SK-N-SH (cell line): ENCODE data around the gene GMCL1. TPM values are rescaled to one million over a fixed set of nuclear protein-coding genes. Genes with fewer than 3 reads are reported as not detected.
"Not testable (repeated sequence)": the region's sequence is repeated elsewhere in the genome, so short reads cannot be mapped to it uniquely, and the experiment has no call there.

ENCODE experiments used
- CTCF ChIA-PET: fragments of 300-600, 350-600 bp; formaldehyde crosslinking; extraction: SDS; loops from one replicate; lab custom pipeline; 2021; lab: Yijun Ruan, JAX
- POLR2A ChIA-PET: fragments of 350-600 bp; sonication (Branson Sonifier 250); formaldehyde crosslinking; extraction: SDS; loops from one replicate; lab custom pipeline; 2020; ENCODE audit warnings: antibody characterized with exemption, inconsistent platforms; lab: Yijun Ruan, JAX
- DNase-seq: peaks from one replicate; pipeline ENCODE4 v3.0.0; 2012
- H2AFZ ChIP-seq: fragments of 200-600 bp; sonication (generic); 2 replicates; pipeline ENCODE4 v1.8.1; 2016; ENCODE audit warnings: antibody characterized with exemption, mild to moderate bottlenecking, low read depth
- H3F3A ChIP-seq: fragments of 200-600 bp; sonication (generic); replicated peaks from 2 replicates; pipeline ENCODE3; 2016; ENCODE audit warnings: antibody characterized with exemption, mild to moderate bottlenecking; ENCODE audit not compliant: insufficient read depth
- H3K27ac ChIP-seq, 2 experiments: fragments of 200-500 bp in 1 of 2; fragments of 200-600 bp in 1 of 2; sonication (Bioruptor generic) in 1 of 2; sonication (generic), shearing (Covaris generic) in 1 of 2; 2 replicates each; pipeline versions ENCODE4 v1.5.1 to v1.6.1; 2014 to 2016; ENCODE audit warnings: low read depth in 2 of 2, inconsistent platforms in 1 of 2, low read length in 1 of 2, mild to moderate bottlenecking in 1 of 2, mixed read lengths in 1 of 2
- H3K27me3 ChIP-seq: fragments of 200-600 bp; sonication (generic), shearing (Covaris generic); 2 replicates; pipeline ENCODE4 v1.6.1; 2016; ENCODE audit warnings: mixed run types; ENCODE audit not compliant: insufficient read depth
- H3K36me3 ChIP-seq, 2 experiments: fragments of 200-500 bp in 1 of 2; fragments of 200-600 bp in 1 of 2; sonication (Bioruptor generic) in 1 of 2; sonication (generic) in 1 of 2; replicated peaks in 1 of 2; 2 replicates each; pipeline versions ENCODE3 to v1.5.1; 2014 to 2016; ENCODE audit warnings: low read length in 1 of 2, mild to moderate bottlenecking in 1 of 2; ENCODE audit not compliant: insufficient read depth in 2 of 2, control insufficient read depth in 1 of 2
- H3K4me1 ChIP-seq, 2 experiments: fragments of 200-500 bp in 1 of 2; fragments of 200-600 bp in 1 of 2; sonication (Bioruptor generic) in 1 of 2; sonication (generic), shearing (Covaris generic) in 1 of 2; 2 replicates each; pipeline versions ENCODE4 v1.5.1 to v1.6.1; 2014 to 2016; ENCODE audit warnings: low read depth in 1 of 2, low read length in 1 of 2, mixed run types in 1 of 2; ENCODE audit not compliant: insufficient read depth in 2 of 2, control insufficient read depth in 1 of 2
- H3K4me2 ChIP-seq: fragments of 200-600 bp; sonication (generic), shearing (Covaris generic); 2 replicates; pipeline ENCODE4 v1.6.1; 2017; ENCODE audit warnings: mixed run types
- H3K4me3 ChIP-seq, 2 experiments: fragments of 200-500 bp in 1 of 2; fragments of 200-600 bp in 1 of 2; sonication (Bioruptor generic) in 1 of 2; sonication (generic), shearing (Covaris generic) in 1 of 2; 2 replicates each; pipeline versions ENCODE4 v1.5.1 to v1.8.1; 2014 to 2016; ENCODE audit warnings: low read depth in 2 of 2, inconsistent platforms in 1 of 2, low read length in 1 of 2, mild to moderate bottlenecking in 1 of 2, mixed read lengths in 1 of 2, moderate library complexity in 1 of 2
- H3K79me2 ChIP-seq: fragments of 200-600 bp; sonication (generic); 2 replicates; pipeline ENCODE4 v1.8.1; 2017; ENCODE audit warnings: mild to moderate bottlenecking; ENCODE audit not compliant: insufficient read depth
- H3K9ac ChIP-seq: fragments of 200-600 bp; sonication (generic); 2 replicates; pipeline ENCODE4 v1.6.1; 2017; ENCODE audit warnings: mixed run types
- H3K9me2 ChIP-seq: fragments of 200-600 bp; sonication (generic); 2 replicates; pipeline ENCODE4 v1.6.1; 2017; ENCODE audit warnings: mixed run types
- H3K9me3 ChIP-seq: fragments of 200-600 bp; sonication (generic); 2 replicates; pipeline ENCODE4 v1.6.1; 2017; ENCODE audit warnings: mixed run types, mild to moderate bottlenecking, moderate library complexity
- H4K20me1 ChIP-seq: fragments of 200-600 bp; sonication (generic); 2 replicates; pipeline ENCODE4 v1.6.1; 2017; ENCODE audit warnings: mild to moderate bottlenecking, mixed run types; ENCODE audit not compliant: insufficient read depth
- FOXM1 ChIP-seq: IDR thresholded peaks from 2 replicates; pipeline ENCODE4 v1.4.0; 2012; ENCODE audit warnings: low read depth, mild to moderate bottlenecking
- GATA2 ChIP-seq: sonication (generic); formaldehyde crosslinking; IDR thresholded peaks from 2 replicates; pipeline ENCODE4 v1.5.0; 2020; ENCODE audit warnings: mild to moderate bottlenecking, missing genetic modification reagents
- NFIC ChIP-seq: IDR thresholded peaks from 2 replicates; pipeline ENCODE4 v1.4.0; 2012; ENCODE audit warnings: borderline replicate concordance
- POLR2AphosphoS5 ChIP-seq: IDR thresholded peaks from 2 replicates; pipeline ENCODE4 v1.6.1; 2012; ENCODE audit warnings: low read depth, low read length
- RFX5 ChIP-seq: IDR thresholded peaks from 2 replicates; pipeline ENCODE4 v1.6.1; 2012; ENCODE audit warnings: mild to moderate bottlenecking, improper control_type of control experiment, low read length
- SIN3A ChIP-seq: IDR thresholded peaks from 2 replicates; pipeline ENCODE4 v1.6.1; 2012; ENCODE audit warnings: low read depth, mild to moderate bottlenecking, low read length, moderate library complexity, borderline replicate concordance
- USF1 ChIP-seq: IDR thresholded peaks from 2 replicates; pipeline ENCODE4 v1.4.0; 2012; ENCODE audit warnings: low read depth, borderline replicate concordance
- USF2 ChIP-seq: fragments of 150-350 bp; IDR thresholded peaks from 2 replicates; pipeline ENCODE4 v1.6.1; 2017; ENCODE audit warnings: antibody characterized with exemption, low read length, low read depth, borderline replicate concordance
- WGBS: methylation state at CpG from one replicate; pipeline ENCODE4 v1.1.6; 2017; ENCODE audit warnings: low lambda C conversion rate; 5-methylcytosine and 5-hydroxymethylcytosine counted together
- polyA plus RNA-seq, 3 experiments: library from polyadenylated mRNA; depleted of rRNA; stranded (reverse); fragments of >200 nt; gene quantifications; 2 replicates each; pipeline ENCODE4 v1.2.3, GENCODE V29; 2012

GMCL1 gene
- polyA plus RNA-seq, 1 of the 3 experiments (the other 2 are of a cell fraction) = 6.2 TPM

- TF ChIP-seq USF2 = no peak
- TF ChIP-seq, all 33 proteins: peak for 0
Observed at GRCh38 chr2:69827796-69828540, 1.5 kb upstream of the GMCL1 start (continued).

DNA sequence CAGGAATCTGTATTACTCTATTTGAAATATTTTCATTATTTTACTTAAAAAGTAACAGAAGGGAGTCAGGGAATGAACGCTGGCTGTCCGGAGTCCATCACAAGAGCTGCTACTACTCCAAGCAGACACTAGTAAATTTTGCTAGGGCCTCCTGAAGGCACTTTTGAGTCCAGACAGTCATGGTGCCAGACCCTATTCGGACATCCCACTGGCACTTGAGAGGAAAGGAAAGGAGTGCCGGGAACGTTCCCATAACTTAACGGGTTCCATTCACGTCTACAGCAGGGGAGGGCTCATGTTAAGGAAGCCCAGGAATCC is 563 bp upstream of the GMCL1 start:
- peaks cover 7 to 13% of the 10 kb centered on the region in 2 experiments for H3K36me3 ChIP-seq
- CTCF ChIA-PET = interaction anchor here (0.7 to 5.0 kb wide), 3 partner anchors 12 to 640 kb away, joined by 3 to 38 read pairs (median 34); no protein-coding TSS in a partner anchor
- H3K79me2 ChIP-seq = peaks cover 40% of the 10 kb centered on the region
- TF ChIP-seq POLR2AphosphoS5 = no peak
- TF ChIP-seq GATA2 (CRISPR knock-in tag) = no peak
- no peak for TF ChIP-seq RFX5
- TF ChIP-seq USF1 = no peak
- no peak for TF ChIP-seq FOXM1
- TF ChIP-seq, all 33 proteins: peak for 0
- H4K20me1 ChIP-seq = no peaks in the 10 kb centered on the region
- no peaks in the 10 kb centered on the region for H3K27me3 ChIP-seq
- H3F3A ChIP-seq = peaks cover 14% of the 10 kb centered on the region
- POLR2A ChIA-PET = interaction anchor here (0.7 kb wide), 1 partner anchor 65 kb away, joined by 4 read pairs; the partner anchor contains the start of gene SNRNP27
- H3K9me3 ChIP-seq = no peaks in the 10 kb centered on the region
- DNase-seq = no peak
- peak overlapping the region; percentile 82 to 95 for H3K4me3 ChIP-seq
- no peaks in the 10 kb centered on the region for H3K9me2 ChIP-seq
- peaks cover 10 to 11% of the 10 kb centered on the region in 2 experiments for H3K4me1 ChIP-seq
- H3K4me2 ChIP-seq = peak overlapping the region; percentile 83
- peak overlapping the region; percentile 88 for H2AFZ ChIP-seq
- WGBS = 14% methylated on average over 7 of the region's 7 CpGs
- H3K27ac ChIP-seq = peak overlapping the region; percentile 87 to 95
- peak overlapping the region; percentile 72 for H3K9ac ChIP-seq

DNA sequence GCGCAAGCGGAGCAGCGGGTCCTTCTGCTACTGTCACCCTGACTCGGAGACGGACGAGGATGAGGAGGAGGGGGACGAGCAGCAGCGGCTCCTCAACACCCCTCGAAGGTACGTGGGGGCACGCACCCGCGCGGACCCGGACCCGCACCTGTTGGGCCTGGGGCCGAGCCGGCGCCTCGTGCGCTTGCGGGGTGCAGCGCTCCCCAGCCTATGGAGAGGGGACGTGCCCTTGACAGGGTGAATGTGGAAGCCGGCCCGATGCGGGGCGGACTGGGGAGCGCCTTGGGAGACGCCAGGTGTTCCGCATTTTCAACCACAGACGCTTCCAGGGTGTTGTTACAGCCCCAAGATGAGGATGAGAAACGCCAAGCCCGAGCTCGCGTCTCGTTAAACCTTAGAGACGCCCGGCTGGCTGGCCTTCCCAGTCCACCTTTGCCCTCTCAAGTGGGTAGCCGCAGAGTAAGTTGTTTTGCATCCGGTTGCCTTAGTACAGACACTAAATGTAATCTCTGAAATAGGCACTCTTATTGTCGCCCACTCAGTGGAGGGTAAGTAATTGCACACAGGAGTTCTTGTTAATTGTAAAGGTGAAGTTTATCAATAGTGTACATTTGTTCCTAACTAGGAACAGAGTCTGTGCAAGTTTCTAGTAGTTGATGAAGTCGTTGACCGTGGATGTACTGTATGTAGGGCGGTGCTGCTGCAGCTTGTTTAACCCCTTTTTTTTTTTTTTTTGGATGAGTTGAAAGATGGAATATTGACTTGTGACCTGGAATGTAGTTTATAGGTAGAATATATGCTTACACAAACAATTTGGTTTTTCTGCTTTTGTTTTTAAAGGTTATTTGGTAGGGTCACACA is 815 bp downstream of the GMCL1 start:
- POLR2A ChIA-PET = no interaction called here
- peak overlapping the region; percentile 27 to 58; a peak in 3 of 4 replicates for H3K27ac ChIP-seq
- no peaks in the 10 kb centered on the region for H3K9me2 ChIP-seq
- H3K4me3 ChIP-seq = peak overlapping the region; percentile 82 to 95
- CTCF ChIA-PET = interaction anchor here (2.0 kb wide), 1 partner anchor 106 kb away, joined by 10 read pairs; no protein-coding TSS in a partner anchor
- peak overlapping the region; percentile 72 for H3K9ac ChIP-seq
- peak overlapping the region; percentile 73 for H2AFZ ChIP-seq
- H3K36me3 ChIP-seq = peaks cover 4 to 7% of the 10 kb centered on the region in 2 experiments
- H3F3A ChIP-seq = peaks cover 10% of the 10 kb centered on the region
- H3K4me2 ChIP-seq = peak overlapping the region; percentile 83
- 7% methylated on average over 10 of the region's 45 CpGs for WGBS
- H4K20me1 ChIP-seq = no peaks in the 10 kb centered on the region
- no peaks in the 10 kb centered on the region for H3K27me3 ChIP-seq
- peaks cover 10 to 11% of the 10 kb centered on the region in 2 experiments for H3K4me1 ChIP-seq
- TF ChIP-seq SIN3A = peak; percentile 35; the same call in 1 of the 2 replicates
- no peak for TF ChIP-seq NFIC
- TF ChIP-seq, all 33 proteins: peak for 1
- DNase-seq = peak; percentile 39
- Histone ChIP-seq H3K79me2 (peaks cover 50% of the 10 kb centered on the region), H3K9me3 (no peaks in the 10 kb centered on the region)

DNA sequence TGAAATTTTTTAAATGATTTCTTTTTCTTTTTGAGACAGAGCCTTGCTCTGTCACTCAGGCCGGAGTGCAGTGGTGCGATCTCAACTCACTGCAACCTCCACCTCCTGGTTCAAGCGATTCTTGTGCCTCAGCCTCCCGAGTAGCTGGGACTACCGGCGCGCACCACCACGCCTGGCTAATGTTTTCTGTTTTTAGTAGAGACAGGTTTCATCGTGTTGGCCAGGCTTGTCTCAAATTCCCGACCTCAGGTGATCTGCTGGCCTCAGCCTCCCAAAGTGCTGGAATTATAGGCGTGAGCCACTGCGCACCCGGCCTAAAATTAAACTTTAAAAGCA is 1.4 kb downstream of the GMCL1 start:
- Histone ChIP-seq H3K4me2 (peak overlapping the region; percentile 83), H3K9ac (peak overlapping the region; percentile 72; the same call in 1 of the 2 replicates), H3K79me2 (peaks cover 56% of the 10 kb centered on the region), H3K4me3 (peak overlapping the region; percentile 82 to 95; a peak in 3 of 4 replicates), H3K4me1 (peaks cover 10 to 11% of the 10 kb centered on the region in 2 experiments)
- H3K27me3 ChIP-seq, H4K20me1 ChIP-seq, H2AFZ ChIP-seq, H3K9me3 ChIP-seq, DNase-seq, H3K36me3 ChIP-seq, POLR2A ChIA-PET, H3K9me2 ChIP-seq, H3K27ac ChIP-seq, H3F3A ChIP-seq: not testable (repeated sequence)
- CTCF ChIA-PET = interaction anchor here (1.1 to 2.0 kb wide), 2 partner anchors 14 to 106 kb away, joined by 3 to 10 read pairs; no protein-coding TSS in a partner anchor
- 72% methylated on average over 13 of the region's 13 CpGs for WGBS
